GM23338 (cell line): ENCODE measurements around the gene FBRSL1. TPM values are rescaled to one million over a fixed set of nuclear protein-coding genes. Genes with fewer than 3 reads are reported as not detected.

ENCODE experiments used
- ATAC-seq: fragments of 200-7000 bp; cut with Tn5 transposase; 3 replicates; pipeline ENCODE4 v1.9.1; 2020
- DNase-seq: peaks from one replicate; pipeline ENCODE4 v3.0.0-alpha.2; 2015; ENCODE audit warnings: low spot score
- H2AFZ ChIP-seq: fragments of 200-600 bp; sonication (generic); 2 replicates; pipeline ENCODE4 v1.8.0; 2016; ENCODE audit warnings: antibody characterized with exemption, mild to moderate bottlenecking, moderate library complexity
- H3F3A ChIP-seq: fragments of 200-600 bp; sonication (generic); replicated peaks from 2 replicates; pipeline ENCODE4 v1.8.0; 2017; ENCODE audit warnings: antibody characterized with exemption, mixed run types, low read depth
- H3K27ac ChIP-seq: fragments of 200-600 bp; sonication (generic); 2 replicates; pipeline ENCODE4 v1.6.1; 2016; ENCODE audit warnings: low read depth
- H3K27me3 ChIP-seq: fragments of 200-600 bp; sonication (generic); 2 replicates; pipeline ENCODE4 v1.8.0; 2016; ENCODE audit warnings: mild to moderate bottlenecking, mixed run types, moderate library complexity; ENCODE audit not compliant: insufficient read depth
- H3K36me3 ChIP-seq: fragments of 200-600 bp; sonication (generic); 2 replicates; pipeline ENCODE4 v1.8.0; 2016; ENCODE audit warnings: mild to moderate bottlenecking; ENCODE audit not compliant: insufficient read depth
- H3K4me1 ChIP-seq: fragments of 200-600 bp; sonication (generic); 2 replicates; pipeline ENCODE4 v1.8.0; 2016; ENCODE audit warnings: mild to moderate bottlenecking, moderate library complexity; ENCODE audit not compliant: insufficient read depth
- H3K4me2 ChIP-seq: fragments of 200-600 bp; sonication (generic); 2 replicates; pipeline ENCODE4 v1.7.1; 2017; ENCODE audit warnings: mixed run types
- H3K4me3 ChIP-seq: fragments of 200-600 bp; sonication (generic); 2 replicates; pipeline ENCODE4 v1.6.1; 2016; ENCODE audit warnings: mixed run types
- H3K79me2 ChIP-seq: fragments of 200-600 bp; sonication (generic); replicated peaks from 2 replicates; pipeline ENCODE4 v1.8.0; 2017; ENCODE audit warnings: mild to moderate bottlenecking; ENCODE audit not compliant: insufficient read depth
- H3K9me2 ChIP-seq: fragments of 200-600 bp; sonication (generic); 2 replicates; pipeline ENCODE4 v1.8.0; 2017; ENCODE audit not compliant: insufficient read depth
- H4K20me1 ChIP-seq: fragments of 200-600 bp; sonication (generic); replicated peaks from 2 replicates; pipeline ENCODE4 v1.8.0; 2017; ENCODE audit warnings: mild to moderate bottlenecking; ENCODE audit not compliant: insufficient read depth
- H3K27ac Mint-ChIP-seq: 2 replicates; pipeline ENCODE4 v1.8.0; 2020; ENCODE audit warnings: inconsistent platforms, mild to moderate bottlenecking, moderate library complexity, mixed read lengths
- H3K27me3 Mint-ChIP-seq: 3 replicates; pipeline ENCODE4 v1.8.0; 2022; ENCODE audit warnings: low read depth, mild to moderate bottlenecking, moderate library complexity, mixed read lengths, inconsistent platforms; ENCODE audit not compliant: insufficient read depth, poor library complexity
- H3K36me3 Mint-ChIP-seq: 3 replicates; pipeline ENCODE4 v1.8.0; 2021; ENCODE audit warnings: low read depth, mild to moderate bottlenecking, inconsistent platforms, moderate library complexity, mixed read lengths
- H3K4me1 Mint-ChIP-seq: 3 replicates; pipeline ENCODE4 v1.8.0; 2020; ENCODE audit warnings: mild to moderate bottlenecking, inconsistent platforms, mixed read lengths
- H3K4me3 Mint-ChIP-seq: 3 replicates; pipeline ENCODE4 v1.8.0; 2021; ENCODE audit warnings: moderate library complexity, mild to moderate bottlenecking, inconsistent platforms, mixed read lengths
- H3K9me3 Mint-ChIP-seq: 3 replicates; pipeline ENCODE4 v1.8.0; 2020; ENCODE audit warnings: moderate library complexity, mild to moderate bottlenecking, inconsistent platforms, mixed read lengths
- CREB1 ChIP-seq: fragments of 250-450 bp; sonication (Bioruptor Pico); IDR thresholded peaks from 2 replicates; pipeline ENCODE4 v1.5.0; 2020; ENCODE audit warnings: low read depth, mild to moderate bottlenecking, moderate library complexity
- EZH2phosphoT487 ChIP-seq: fragments of 200-600 bp; sonication (generic); IDR thresholded peaks from one replicate; pipeline ENCODE4 v1.8.1; 2018; ENCODE audit warnings: antibody characterized with exemption; ENCODE audit not compliant: unreplicated experiment
- JUNB ChIP-seq: IDR thresholded peaks from one replicate; pipeline ENCODE4 v1.6.1; 2016; ENCODE audit warnings: antibody characterized with exemption; ENCODE audit not compliant: unreplicated experiment
- NANOG ChIP-seq: IDR thresholded peaks from 2 replicates; pipeline ENCODE4 v1.6.1; 2016; ENCODE audit warnings: antibody characterized with exemption, borderline replicate concordance
- ZNF331 ChIP-seq: fragments of 250-450 bp; sonication (Bioruptor Pico); IDR thresholded peaks from 2 replicates; pipeline ENCODE4 v1.5.0; 2020; ENCODE audit warnings: low read depth, mild to moderate bottlenecking, moderate library complexity
- polyA plus RNA-seq: library from polyadenylated mRNA; unstranded; fragments of >200 nt; fragmentation: Nextera tagmentation; extraction: Ambion mirVana; gene quantifications from 2 replicates; pipeline ENCODE4 v1.2.1, GENCODE V29; 2016
- total RNA-seq: library from RNA; depleted of rRNA; stranded (reverse); fragments of >200 nt; shearing (Covaris generic); gene quantifications from 2 replicates; pipeline ENCODE4 v1.2.3, GENCODE V29; 2014
- TF ChIP-seq, protein P1 (sequence below), 2 experiments: fragments of 200-600 bp in 1 of 2; sonication (generic) in 1 of 2; conservative IDR thresholded peaks; 2 replicates each; pipeline versions ENCODE4 v1.5.1 to v1.6.1; 2016 to 2017; ENCODE audit warnings: antibody characterized with exemption in 2 of 2, low read depth in 2 of 2, mild to moderate bottlenecking in 2 of 2, moderate library complexity in 1 of 2
- TF ChIP-seq, protein P2 (sequence below): fragments of 250-450 bp; sonication (Bioruptor Pico); IDR thresholded peaks from 2 replicates; pipeline ENCODE4 v1.5.0; 2020; ENCODE audit warnings: mild to moderate bottlenecking, moderate library complexity
- TF ChIP-seq, protein P3 (sequence below): IDR thresholded peaks from 2 replicates; pipeline ENCODE4 v1.6.1; 2016; ENCODE audit warnings: antibody characterized with exemption
- TF ChIP-seq, protein P4 (sequence below): IDR thresholded peaks from one replicate; pipeline ENCODE4 v1.6.1; 2018; ENCODE audit warnings: antibody characterized with exemption; ENCODE audit not compliant: unreplicated experiment

The FBRSL1 gene
- total and polyA plus RNA-seq, 2 experiments from 2014 or later: 37.8 to 89.8 TPM

DNA sequence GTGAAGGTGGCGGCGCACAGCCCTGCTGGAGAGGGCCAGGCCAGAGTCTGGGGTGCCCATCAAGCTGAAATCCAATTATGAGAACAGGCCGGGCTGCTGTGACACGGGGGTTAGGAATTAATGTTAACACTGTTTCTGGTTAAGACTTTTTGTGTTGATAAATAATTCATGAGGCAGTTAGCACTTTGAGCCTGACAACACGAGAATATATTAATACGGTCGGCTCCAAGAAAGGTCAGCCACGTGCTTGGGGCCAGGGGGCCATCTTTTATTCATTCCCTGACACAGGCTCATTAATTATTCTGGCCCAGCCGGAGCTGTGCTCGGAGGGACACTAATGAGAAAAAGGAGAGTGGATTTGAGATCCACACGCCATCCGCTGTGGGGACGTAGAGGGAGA is 45.1 kb downstream of the FBRSL1 start:
- H3K27ac Mint-ChIP-seq: no peak overlapping the region; the same call in 1 of the 2 replicates
- peaks cover 62% of the 10 kb centered on the region for H3K27me3 Mint-ChIP-seq
- Histone ChIP-seq H3K27ac (no peak overlapping the region), H3K79me2 (no peaks in the 10 kb centered on the region), H3K4me2 (no peak overlapping the region), H3K36me3 (no peaks in the 10 kb centered on the region), H3K4me3 (no peak overlapping the region), H3K27me3 (peaks cover 44% of the 10 kb centered on the region), H3K4me1 (no peaks in the 10 kb centered on the region), H4K20me1 (no peaks in the 10 kb centered on the region), H3K9me2 (no peaks in the 10 kb centered on the region), H2AFZ (no peak overlapping the region), H3F3A (peaks cover 14% of the 10 kb centered on the region)
- TF ChIP-seq CREB1 (no peak), NANOG (no peak), JUNB (no peak), ZNF331 (CRISPR knock-in tag) (no peak), EZH2phosphoT487 (no peak)
- TF ChIP-seq, protein P1, sequence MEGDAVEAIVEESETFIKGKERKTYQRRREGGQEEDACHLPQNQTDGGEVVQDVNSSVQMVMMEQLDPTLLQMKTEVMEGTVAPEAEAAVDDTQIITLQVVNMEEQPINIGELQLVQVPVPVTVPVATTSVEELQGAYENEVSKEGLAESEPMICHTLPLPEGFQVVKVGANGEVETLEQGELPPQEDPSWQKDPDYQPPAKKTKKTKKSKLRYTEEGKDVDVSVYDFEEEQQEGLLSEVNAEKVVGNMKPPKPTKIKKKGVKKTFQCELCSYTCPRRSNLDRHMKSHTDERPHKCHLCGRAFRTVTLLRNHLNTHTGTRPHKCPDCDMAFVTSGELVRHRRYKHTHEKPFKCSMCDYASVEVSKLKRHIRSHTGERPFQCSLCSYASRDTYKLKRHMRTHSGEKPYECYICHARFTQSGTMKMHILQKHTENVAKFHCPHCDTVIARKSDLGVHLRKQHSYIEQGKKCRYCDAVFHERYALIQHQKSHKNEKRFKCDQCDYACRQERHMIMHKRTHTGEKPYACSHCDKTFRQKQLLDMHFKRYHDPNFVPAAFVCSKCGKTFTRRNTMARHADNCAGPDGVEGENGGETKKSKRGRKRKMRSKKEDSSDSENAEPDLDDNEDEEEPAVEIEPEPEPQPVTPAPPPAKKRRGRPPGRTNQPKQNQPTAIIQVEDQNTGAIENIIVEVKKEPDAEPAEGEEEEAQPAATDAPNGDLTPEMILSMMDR (conservative IDR thresholded peaks at IDR 0.05; ENCODE audit: low read depth in 2 of 2): no peak
- TF ChIP-seq, protein P2, sequence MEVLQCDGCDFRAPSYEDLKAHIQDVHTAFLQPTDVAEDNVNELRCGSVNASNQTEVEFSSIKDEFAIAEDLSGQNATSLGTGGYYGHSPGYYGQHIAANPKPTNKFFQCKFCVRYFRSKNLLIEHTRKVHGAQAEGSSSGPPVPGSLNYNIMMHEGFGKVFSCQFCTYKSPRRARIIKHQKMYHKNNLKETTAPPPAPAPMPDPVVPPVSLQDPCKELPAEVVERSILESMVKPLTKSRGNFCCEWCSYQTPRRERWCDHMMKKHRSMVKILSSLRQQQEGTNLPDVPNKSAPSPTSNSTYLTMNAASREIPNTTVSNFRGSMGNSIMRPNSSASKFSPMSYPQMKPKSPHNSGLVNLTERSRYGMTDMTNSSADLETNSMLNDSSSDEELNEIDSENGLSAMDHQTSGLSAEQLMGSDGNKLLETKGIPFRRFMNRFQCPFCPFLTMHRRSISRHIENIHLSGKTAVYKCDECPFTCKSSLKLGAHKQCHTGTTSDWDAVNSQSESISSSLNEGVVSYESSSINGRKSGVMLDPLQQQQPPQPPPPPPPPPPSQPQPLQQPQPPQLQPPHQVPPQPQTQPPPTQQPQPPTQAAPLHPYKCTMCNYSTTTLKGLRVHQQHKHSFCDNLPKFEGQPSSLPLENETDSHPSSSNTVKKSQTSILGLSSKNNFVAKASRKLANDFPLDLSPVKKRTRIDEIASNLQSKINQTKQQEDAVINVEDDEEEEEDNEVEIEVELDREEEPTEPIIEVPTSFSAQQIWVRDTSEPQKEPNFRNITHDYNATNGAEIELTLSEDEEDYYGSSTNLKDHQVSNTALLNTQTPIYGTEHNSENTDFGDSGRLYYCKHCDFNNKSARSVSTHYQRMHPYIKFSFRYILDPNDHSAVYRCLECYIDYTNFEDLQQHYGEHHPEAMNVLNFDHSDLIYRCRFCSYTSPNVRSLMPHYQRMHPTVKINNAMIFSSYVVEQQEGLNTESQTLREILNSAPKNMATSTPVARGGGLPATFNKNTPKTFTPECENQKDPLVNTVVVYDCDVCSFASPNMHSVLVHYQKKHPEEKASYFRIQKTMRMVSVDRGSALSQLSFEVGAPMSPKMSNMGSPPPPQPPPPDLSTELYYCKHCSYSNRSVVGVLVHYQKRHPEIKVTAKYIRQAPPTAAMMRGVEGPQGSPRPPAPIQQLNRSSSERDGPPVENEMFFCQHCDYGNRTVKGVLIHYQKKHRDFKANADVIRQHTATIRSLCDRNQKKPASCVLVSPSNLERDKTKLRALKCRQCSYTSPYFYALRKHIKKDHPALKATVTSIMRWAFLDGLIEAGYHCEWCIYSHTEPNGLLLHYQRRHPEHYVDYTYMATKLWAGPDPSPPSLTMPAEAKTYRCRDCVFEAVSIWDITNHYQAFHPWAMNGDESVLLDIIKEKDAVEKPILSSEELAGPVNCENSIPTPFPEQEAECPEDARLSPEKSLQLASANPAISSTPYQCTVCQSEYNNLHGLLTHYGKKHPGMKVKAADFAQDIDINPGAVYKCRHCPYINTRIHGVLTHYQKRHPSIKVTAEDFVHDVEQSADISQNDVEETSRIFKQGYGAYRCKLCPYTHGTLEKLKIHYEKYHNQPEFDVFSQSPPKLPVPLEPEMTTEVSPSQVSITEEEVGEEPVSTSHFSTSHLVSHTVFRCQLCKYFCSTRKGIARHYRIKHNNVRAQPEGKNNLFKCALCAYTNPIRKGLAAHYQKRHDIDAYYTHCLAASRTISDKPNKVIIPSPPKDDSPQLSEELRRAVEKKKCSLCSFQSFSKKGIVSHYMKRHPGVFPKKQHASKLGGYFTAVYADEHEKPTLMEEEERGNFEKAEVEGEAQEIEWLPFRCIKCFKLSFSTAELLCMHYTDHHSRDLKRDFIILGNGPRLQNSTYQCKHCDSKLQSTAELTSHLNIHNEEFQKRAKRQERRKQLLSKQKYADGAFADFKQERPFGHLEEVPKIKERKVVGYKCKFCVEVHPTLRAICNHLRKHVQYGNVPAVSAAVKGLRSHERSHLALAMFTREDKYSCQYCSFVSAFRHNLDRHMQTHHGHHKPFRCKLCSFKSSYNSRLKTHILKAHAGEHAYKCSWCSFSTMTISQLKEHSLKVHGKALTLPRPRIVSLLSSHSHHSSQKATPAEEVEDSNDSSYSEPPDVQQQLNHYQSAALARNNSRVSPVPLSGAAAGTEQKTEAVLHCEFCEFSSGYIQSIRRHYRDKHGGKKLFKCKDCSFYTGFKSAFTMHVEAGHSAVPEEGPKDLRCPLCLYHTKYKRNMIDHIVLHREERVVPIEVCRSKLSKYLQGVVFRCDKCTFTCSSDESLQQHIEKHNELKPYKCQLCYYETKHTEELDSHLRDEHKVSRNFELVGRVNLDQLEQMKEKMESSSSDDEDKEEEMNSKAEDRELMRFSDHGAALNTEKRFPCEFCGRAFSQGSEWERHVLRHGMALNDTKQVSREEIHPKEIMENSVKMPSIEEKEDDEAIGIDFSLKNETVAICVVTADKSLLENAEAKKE (CRISPR knock-in tag): no peak
- TF ChIP-seq, protein P3, sequence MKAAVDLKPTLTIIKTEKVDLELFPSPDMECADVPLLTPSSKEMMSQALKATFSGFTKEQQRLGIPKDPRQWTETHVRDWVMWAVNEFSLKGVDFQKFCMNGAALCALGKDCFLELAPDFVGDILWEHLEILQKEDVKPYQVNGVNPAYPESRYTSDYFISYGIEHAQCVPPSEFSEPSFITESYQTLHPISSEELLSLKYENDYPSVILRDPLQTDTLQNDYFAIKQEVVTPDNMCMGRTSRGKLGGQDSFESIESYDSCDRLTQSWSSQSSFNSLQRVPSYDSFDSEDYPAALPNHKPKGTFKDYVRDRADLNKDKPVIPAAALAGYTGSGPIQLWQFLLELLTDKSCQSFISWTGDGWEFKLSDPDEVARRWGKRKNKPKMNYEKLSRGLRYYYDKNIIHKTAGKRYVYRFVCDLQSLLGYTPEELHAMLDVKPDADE: no peak
- TF ChIP-seq, protein P4, sequence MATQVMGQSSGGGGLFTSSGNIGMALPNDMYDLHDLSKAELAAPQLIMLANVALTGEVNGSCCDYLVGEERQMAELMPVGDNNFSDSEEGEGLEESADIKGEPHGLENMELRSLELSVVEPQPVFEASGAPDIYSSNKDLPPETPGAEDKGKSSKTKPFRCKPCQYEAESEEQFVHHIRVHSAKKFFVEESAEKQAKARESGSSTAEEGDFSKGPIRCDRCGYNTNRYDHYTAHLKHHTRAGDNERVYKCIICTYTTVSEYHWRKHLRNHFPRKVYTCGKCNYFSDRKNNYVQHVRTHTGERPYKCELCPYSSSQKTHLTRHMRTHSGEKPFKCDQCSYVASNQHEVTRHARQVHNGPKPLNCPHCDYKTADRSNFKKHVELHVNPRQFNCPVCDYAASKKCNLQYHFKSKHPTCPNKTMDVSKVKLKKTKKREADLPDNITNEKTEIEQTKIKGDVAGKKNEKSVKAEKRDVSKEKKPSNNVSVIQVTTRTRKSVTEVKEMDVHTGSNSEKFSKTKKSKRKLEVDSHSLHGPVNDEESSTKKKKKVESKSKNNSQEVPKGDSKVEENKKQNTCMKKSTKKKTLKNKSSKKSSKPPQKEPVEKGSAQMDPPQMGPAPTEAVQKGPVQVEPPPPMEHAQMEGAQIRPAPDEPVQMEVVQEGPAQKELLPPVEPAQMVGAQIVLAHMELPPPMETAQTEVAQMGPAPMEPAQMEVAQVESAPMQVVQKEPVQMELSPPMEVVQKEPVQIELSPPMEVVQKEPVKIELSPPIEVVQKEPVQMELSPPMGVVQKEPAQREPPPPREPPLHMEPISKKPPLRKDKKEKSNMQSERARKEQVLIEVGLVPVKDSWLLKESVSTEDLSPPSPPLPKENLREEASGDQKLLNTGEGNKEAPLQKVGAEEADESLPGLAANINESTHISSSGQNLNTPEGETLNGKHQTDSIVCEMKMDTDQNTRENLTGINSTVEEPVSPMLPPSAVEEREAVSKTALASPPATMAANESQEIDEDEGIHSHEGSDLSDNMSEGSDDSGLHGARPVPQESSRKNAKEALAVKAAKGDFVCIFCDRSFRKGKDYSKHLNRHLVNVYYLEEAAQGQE: no peak
- H3K4me3 Mint-ChIP-seq: no peak overlapping the region; the same call in 2 of the 3 replicates
- peaks cover 73% of the 10 kb centered on the region for H3K9me3 Mint-ChIP-seq
- peaks cover 56% of the 10 kb centered on the region for H3K36me3 Mint-ChIP-seq
- DNase-seq: no peak
- H3K4me1 Mint-ChIP-seq: no peaks in the 10 kb centered on the region; the same call in 2 of the 3 replicates
- no peak for ATAC-seq
